Measurements from ENCODE around the gene NT5C3B.

Gene NT5C3B

DNA sequence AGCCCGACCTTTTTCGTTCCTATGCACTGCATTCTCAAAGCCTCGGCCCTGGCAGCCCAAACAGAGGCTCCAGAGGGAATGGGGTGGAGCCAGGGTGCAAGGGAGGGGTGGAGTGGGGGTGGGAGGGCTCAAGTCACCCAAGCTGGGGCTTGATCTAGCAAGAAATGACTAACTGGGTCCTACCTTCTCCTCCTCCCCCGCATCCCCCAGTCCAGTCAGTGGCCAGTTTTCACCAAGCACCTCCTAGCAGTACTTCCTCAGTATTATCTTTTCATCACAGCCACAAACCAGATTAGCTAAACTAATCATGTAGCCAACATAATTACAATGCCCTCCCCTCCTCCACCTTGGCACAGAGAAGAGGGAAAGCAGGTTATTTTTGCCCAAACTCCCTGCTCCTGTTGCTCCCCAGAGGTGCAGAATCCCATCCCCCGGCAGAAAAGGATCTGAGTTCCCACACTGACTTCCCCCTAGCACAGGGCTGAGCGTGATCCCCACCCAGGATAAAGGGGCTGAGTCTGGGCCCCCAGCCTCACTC lies 51.8 kb downstream of the NT5C3B start:
- Histone ChIP-seq H4K8ac (ENCODE audit: low read length) (no peak overlapping the region), H2BK5ac (ENCODE audit: low read depth, low read length, poor library complexity, severe bottlenecking) (peak overlapping the region; percentile 90), H2BK12ac (ENCODE audit: low read length in 2 of 2) (no peak overlapping the region), H3K4me2 (ENCODE audit: low read length, poor library complexity, severe bottlenecking) (peak overlapping the region; percentile 87), H3K79me1 (replicated peaks; ENCODE audit: low read length, poor library complexity, severe bottlenecking) (no peaks in the 10 kb centered on the region), H3K14ac (ENCODE audit: low read length in 2 of 2) (no peak overlapping the region), H4K91ac (ENCODE audit: low read length) (no peak overlapping the region), H3K27me3 (ENCODE audit: control insufficient read depth in 1 of 2, insufficient read depth in 1 of 2, low read length in 2 of 2) (peaks cover 0 to 33% of the 10 kb centered on the region in 2 experiments), H2AK5ac (ENCODE audit: low read length, severe bottlenecking) (peak overlapping the region; percentile 86), H3K23ac (ENCODE audit: low read length in 2 of 2) (no peak overlapping the region), H3K36me3 (ENCODE audit: control insufficient read depth in 1 of 2, insufficient read depth in 2 of 2, low read depth in 1 of 2, low read length in 2 of 2) (peaks cover 0 to 32% of the 10 kb centered on the region in 2 experiments), H3K18ac (ENCODE audit: low read depth in 1 of 2, low read length in 2 of 2) (peak overlapping the region in 1 of 2 experiments; percentile 16), H3K4ac (ENCODE audit: low read depth in 1 of 2, low read length in 2 of 2) (no peak overlapping the region), H3K27ac (ENCODE audit: low read length, poor library complexity, severe bottlenecking) (peak overlapping the region; percentile 88), H3K4me1 (ENCODE audit: control insufficient read depth, insufficient read depth, low read depth, low read length) (peaks cover 31% of the 10 kb centered on the region), H3K9ac (ENCODE audit: low read length) (no peak overlapping the region), H3K4me3 (ENCODE audit: insufficient read depth in 1 of 2, low read depth in 1 of 2, low read length in 2 of 2) (peak overlapping the region in 1 of 2 experiments; percentile 96), H2BK120ac (ENCODE audit: low read depth, low read length) (peak overlapping the region; percentile 71), H3K9me3 (ENCODE audit: control insufficient read depth, low read length) (no peaks in the 10 kb centered on the region), H2AFZ (ENCODE audit: low read depth, low read length) (no peak overlapping the region), H2BK15ac (ENCODE audit: low read depth, poor library complexity, severe bottlenecking) (no peak overlapping the region)
- peak; percentile 60 for DNase-seq
- 10% methylated on average over 4 of the region's 6 CpGs for WGBS

DNA sequence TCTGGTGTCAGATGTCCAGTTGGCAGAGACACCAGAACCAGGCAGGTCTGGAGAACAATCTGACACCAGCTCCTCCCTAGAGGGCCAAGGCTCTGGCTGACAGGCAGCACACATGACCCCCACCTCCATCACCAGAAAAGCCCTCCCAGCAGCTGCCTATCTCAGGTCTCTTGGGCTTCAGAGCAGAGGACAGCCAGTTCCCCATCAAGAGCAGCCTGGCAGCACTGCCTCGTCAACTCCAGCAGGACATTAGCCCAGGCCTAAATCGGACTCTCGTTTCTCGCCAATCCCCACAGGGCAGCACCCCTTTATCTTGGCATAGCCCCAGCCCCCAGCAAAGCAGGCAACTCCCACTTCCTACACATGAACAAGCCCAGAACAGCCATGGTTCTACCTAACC lies 53.9 kb downstream of the NT5C3B start:
- Histone ChIP-seq H3K4me2 (ENCODE audit: low read length, poor library complexity, severe bottlenecking) (peak overlapping the region; percentile 3), H3K14ac (ENCODE audit: low read length in 2 of 2) (no peak overlapping the region), H3K4me1 (ENCODE audit: control insufficient read depth, insufficient read depth, low read depth, low read length) (peaks cover 43% of the 10 kb centered on the region), H3K9ac (ENCODE audit: low read length) (no peak overlapping the region), H3K27ac (ENCODE audit: low read length, poor library complexity, severe bottlenecking) (peak overlapping the region; percentile 47), H3K36me3 (ENCODE audit: control insufficient read depth in 1 of 2, insufficient read depth in 2 of 2, low read depth in 1 of 2, low read length in 2 of 2) (peaks cover 0 to 32% of the 10 kb centered on the region in 2 experiments), H3K27me3 (ENCODE audit: control insufficient read depth in 1 of 2, insufficient read depth in 1 of 2, low read length in 2 of 2) (peaks cover 0 to 23% of the 10 kb centered on the region in 2 experiments), H2BK120ac (ENCODE audit: low read depth, low read length) (peak overlapping the region; percentile 9), H4K8ac (ENCODE audit: low read length) (no peak overlapping the region), H3K4ac (ENCODE audit: low read depth in 1 of 2, low read length in 2 of 2) (no peak overlapping the region), H3K4me3 (ENCODE audit: insufficient read depth in 1 of 2, low read depth in 1 of 2, low read length in 2 of 2) (no peak overlapping the region), H2AFZ (ENCODE audit: low read depth, low read length) (no peak overlapping the region), H3K9me3 (ENCODE audit: control insufficient read depth, low read length) (no peaks in the 10 kb centered on the region), H3K23ac (ENCODE audit: low read length in 2 of 2) (no peak overlapping the region), H3K18ac (ENCODE audit: low read depth in 1 of 2, low read length in 2 of 2) (peak overlapping the region in 1 of 2 experiments; percentile 46), H2AK5ac (ENCODE audit: low read length, severe bottlenecking) (peak overlapping the region; percentile 11), H2BK12ac (ENCODE audit: low read length in 2 of 2) (peak overlapping the region in 1 of 2 experiments; percentile 37), H2BK15ac (ENCODE audit: low read depth, poor library complexity, severe bottlenecking) (no peak overlapping the region), H3K79me1 (replicated peaks; ENCODE audit: low read length, poor library complexity, severe bottlenecking) (no peaks in the 10 kb centered on the region), H2BK5ac (ENCODE audit: low read depth, low read length, poor library complexity, severe bottlenecking) (no peak overlapping the region), H4K91ac (ENCODE audit: low read length) (no peak overlapping the region)
- DNase-seq, result no peak
- 97% methylated on average over 4 of the region's 4 CpGs for WGBS

DNA sequence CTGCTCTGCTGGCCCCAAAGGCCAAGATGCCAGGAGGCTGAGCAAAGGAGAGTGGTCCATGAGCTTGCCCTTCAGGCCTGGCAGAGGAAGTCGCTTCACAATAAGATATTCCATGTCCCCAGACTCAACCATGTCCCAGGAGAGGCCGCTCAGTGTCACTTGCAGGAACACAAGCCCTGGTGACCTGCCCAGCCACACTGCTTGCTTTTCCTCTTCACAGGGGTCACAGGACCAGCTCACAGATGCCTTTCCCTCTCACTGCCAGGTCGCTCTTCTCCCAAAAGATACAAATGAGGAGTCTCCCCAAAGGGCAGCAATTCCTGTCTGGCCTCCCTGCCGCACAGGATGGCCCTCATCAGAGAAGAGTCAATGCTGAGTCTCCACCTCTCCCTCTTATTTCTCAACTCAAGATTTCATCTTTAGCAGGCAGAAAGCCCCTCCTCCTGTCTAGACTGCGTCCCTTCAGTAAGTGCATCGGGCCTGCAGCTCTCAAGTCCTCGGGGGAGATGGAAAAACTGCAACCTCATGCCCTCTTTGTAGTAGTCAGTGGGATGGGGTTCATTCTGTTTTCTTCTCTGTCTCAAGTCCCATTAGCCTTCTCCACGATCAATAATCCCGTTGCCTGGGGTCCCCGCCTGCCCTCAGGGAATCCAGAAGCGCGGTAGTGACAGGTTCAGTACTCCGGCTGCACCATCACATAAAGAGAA lies 54.5 kb downstream of the NT5C3B start:
- WGBS, result 76% methylated on average over 13 of the region's 13 CpGs
- Histone ChIP-seq H4K91ac (ENCODE audit: low read length) (peak overlapping the region; percentile 25), H2AFZ (ENCODE audit: low read depth, low read length) (no peak overlapping the region), H4K8ac (ENCODE audit: low read length) (no peak overlapping the region), H3K18ac (ENCODE audit: low read depth in 1 of 2, low read length in 2 of 2) (peak overlapping the region in 1 of 2 experiments; percentile 37), H3K4me2 (ENCODE audit: low read length, poor library complexity, severe bottlenecking) (no peak overlapping the region), H3K79me1 (replicated peaks; ENCODE audit: low read length, poor library complexity, severe bottlenecking) (no peaks in the 10 kb centered on the region), H2BK12ac (ENCODE audit: low read length in 2 of 2) (peak overlapping the region in 1 of 2 experiments; percentile 49), H3K14ac (ENCODE audit: low read length in 2 of 2) (no peak overlapping the region), H2AK5ac (ENCODE audit: low read length, severe bottlenecking) (peak overlapping the region; percentile 17), H3K9ac (ENCODE audit: low read length) (no peak overlapping the region), H2BK15ac (ENCODE audit: low read depth, poor library complexity, severe bottlenecking) (no peak overlapping the region), H2BK120ac (ENCODE audit: low read depth, low read length) (peak overlapping the region; percentile 9), H3K4me1 (ENCODE audit: control insufficient read depth, insufficient read depth, low read depth, low read length) (peaks cover 48% of the 10 kb centered on the region), H3K27me3 (ENCODE audit: control insufficient read depth in 1 of 2, insufficient read depth in 1 of 2, low read length in 2 of 2) (peaks cover 0 to 20% of the 10 kb centered on the region in 2 experiments), H3K27ac (ENCODE audit: low read length, poor library complexity, severe bottlenecking) (peak overlapping the region; percentile 47), H3K23ac (ENCODE audit: low read length in 2 of 2) (no peak overlapping the region), H3K36me3 (ENCODE audit: control insufficient read depth in 1 of 2, insufficient read depth in 2 of 2, low read depth in 1 of 2, low read length in 2 of 2) (peaks cover 0 to 33% of the 10 kb centered on the region in 2 experiments), H3K9me3 (ENCODE audit: control insufficient read depth, low read length) (no peaks in the 10 kb centered on the region), H2BK5ac (ENCODE audit: low read depth, low read length, poor library complexity, severe bottlenecking) (no peak overlapping the region), H3K4me3 (ENCODE audit: insufficient read depth in 1 of 2, low read depth in 1 of 2, low read length in 2 of 2) (no peak overlapping the region), H3K4ac (ENCODE audit: low read depth in 1 of 2, low read length in 2 of 2) (peak overlapping the region in 1 of 2 experiments; percentile 17)
- peak; percentile 66 for DNase-seq

DNA sequence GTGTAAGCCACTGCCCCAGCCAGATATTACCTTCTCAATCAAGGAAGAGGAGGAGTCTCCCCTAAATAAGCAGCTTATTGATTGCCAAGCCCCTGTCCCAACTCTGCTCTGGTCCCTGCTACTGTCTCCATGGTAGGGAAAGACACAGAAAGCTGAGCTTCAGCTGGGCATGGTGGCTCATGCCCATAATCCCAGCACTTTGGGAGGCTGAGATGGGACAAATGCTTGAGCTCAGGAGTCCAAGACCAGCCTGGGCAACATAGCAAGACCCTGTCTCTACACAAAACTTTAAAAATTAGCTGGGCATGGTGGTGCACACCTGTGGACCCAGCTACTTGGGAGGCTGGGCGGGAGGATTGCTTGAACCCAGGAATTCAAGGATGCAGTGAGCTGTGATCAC lies 56.1 kb downstream of the NT5C3B start:
- H3K4ac ChIP-seq (ENCODE audit: low read depth in 1 of 2, low read length in 2 of 2), result no peak overlapping the region
- H4K91ac ChIP-seq (ENCODE audit: low read length), result peak overlapping the region; percentile 18
- 100% methylated on average over 1 of the region's 1 CpG for WGBS

More for the DNA sequence above, 56.1 kb downstream of the NT5C3B start:
- peaks cover 2% of the 10 kb centered on the region for H3K79me1 ChIP-seq (replicated peaks; ENCODE audit: low read length, poor library complexity, severe bottlenecking)
- H2BK15ac ChIP-seq (ENCODE audit: low read depth, poor library complexity, severe bottlenecking), result no peak overlapping the region
- H3K18ac ChIP-seq (ENCODE audit: low read depth in 1 of 2, low read length in 2 of 2), result peak overlapping the region in 1 of 2 experiments; percentile 7
- H3K14ac ChIP-seq (ENCODE audit: low read length in 2 of 2), result no peak overlapping the region
- no peak overlapping the region for H2BK120ac ChIP-seq (ENCODE audit: low read depth, low read length)
- H3K36me3 ChIP-seq (ENCODE audit: control insufficient read depth in 1 of 2, insufficient read depth in 2 of 2, low read depth in 1 of 2, low read length in 2 of 2), result peaks cover 0 to 49% of the 10 kb centered on the region in 2 experiments
- peaks cover 0 to 7% of the 10 kb centered on the region in 2 experiments for H3K27me3 ChIP-seq (ENCODE audit: control insufficient read depth in 1 of 2, insufficient read depth in 1 of 2, low read length in 2 of 2)
- H2AFZ ChIP-seq (ENCODE audit: low read depth, low read length), result no peak overlapping the region
- DNase-seq, result no peak
- no peak overlapping the region for H4K8ac ChIP-seq (ENCODE audit: low read length)
- no peaks in the 10 kb centered on the region for H3K9me3 ChIP-seq (ENCODE audit: control insufficient read depth, low read length)
- no peak overlapping the region for H2BK5ac ChIP-seq (ENCODE audit: low read depth, low read length, poor library complexity, severe bottlenecking)
- H3K4me2 ChIP-seq (ENCODE audit: low read length, poor library complexity, severe bottlenecking), result no peak overlapping the region
- H2AK5ac ChIP-seq (ENCODE audit: low read length, severe bottlenecking), result peak overlapping the region; percentile 98
- peak overlapping the region; percentile 53 for H3K27ac ChIP-seq (ENCODE audit: low read length, poor library complexity, severe bottlenecking)
- no peak overlapping the region for H3K4me3 ChIP-seq (ENCODE audit: insufficient read depth in 1 of 2, low read depth in 1 of 2, low read length in 2 of 2)
- H3K4me1 ChIP-seq (ENCODE audit: control insufficient read depth, insufficient read depth, low read depth, low read length), result peaks cover 62% of the 10 kb centered on the region
- no peak overlapping the region for H2BK12ac ChIP-seq (ENCODE audit: low read length in 2 of 2)
- no peak overlapping the region for H3K9ac ChIP-seq (ENCODE audit: low read length)
- no peak overlapping the region for H3K23ac ChIP-seq (ENCODE audit: low read length in 2 of 2)

All from mesenchymal stem cell (in vitro differentiated cells and primary cell).